NCI-H2227 (cell line): Measurements from ENCODE around the gene OR2C1.

Source experiments
- DNase-seq: peaks from one replicate; lab custom pipeline; 2025; ENCODE audit not compliant: unreplicated experiment; lab: John Stamatoyannopoulos, UW

The OR2C1 gene

DNA sequence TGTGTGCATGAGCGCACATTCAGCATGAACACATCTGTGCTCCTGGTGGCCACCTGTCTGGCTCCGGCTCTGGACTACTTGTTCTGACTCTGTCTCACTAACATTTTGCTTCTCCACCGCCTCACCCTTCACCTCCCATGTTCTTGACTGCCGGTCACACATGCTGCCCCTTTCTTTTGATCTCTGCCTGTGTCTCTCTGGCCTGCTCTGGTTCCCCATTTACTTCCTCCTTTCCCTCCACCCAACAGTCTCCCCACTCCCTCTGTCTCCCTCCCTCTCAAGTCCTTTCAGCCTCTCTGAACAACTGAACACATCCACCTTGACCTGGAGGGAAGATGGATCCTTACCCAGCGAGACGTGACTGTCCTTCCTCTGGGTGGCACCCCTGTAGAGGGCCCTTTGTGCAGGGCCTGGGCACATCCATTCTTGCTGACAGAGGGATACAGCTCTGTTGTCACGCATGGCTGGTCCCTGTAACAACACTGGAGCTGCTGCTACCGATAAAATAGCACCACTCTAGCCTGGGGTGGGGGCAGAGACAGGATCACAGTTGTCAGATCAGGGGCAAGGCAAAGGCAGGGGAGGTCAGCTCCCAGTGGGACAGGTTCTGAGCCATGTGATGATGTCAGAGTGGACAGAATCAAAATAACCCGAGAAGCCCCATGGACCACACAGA, 34.1 kb downstream of the OR2C1 start:
- DNase-seq = no peak

DNA sequence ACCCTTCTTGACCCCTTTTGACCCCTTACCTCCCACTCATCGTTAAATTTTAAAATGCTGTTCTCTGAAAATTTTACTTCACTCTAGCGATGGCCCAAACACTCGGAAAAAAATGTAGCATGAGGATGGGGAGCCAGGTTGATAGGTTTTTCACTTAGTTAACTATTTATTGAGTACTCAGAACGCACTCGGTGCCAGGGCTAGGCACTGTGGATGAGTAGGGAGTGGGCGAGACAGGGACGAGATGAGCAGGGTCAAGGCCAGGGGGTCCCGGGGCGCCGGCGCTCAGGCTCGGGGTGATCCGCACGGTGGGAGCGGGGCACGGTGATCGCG, 44.7 kb downstream of the OR2C1 start:
- no peak for DNase-seq

DNA sequence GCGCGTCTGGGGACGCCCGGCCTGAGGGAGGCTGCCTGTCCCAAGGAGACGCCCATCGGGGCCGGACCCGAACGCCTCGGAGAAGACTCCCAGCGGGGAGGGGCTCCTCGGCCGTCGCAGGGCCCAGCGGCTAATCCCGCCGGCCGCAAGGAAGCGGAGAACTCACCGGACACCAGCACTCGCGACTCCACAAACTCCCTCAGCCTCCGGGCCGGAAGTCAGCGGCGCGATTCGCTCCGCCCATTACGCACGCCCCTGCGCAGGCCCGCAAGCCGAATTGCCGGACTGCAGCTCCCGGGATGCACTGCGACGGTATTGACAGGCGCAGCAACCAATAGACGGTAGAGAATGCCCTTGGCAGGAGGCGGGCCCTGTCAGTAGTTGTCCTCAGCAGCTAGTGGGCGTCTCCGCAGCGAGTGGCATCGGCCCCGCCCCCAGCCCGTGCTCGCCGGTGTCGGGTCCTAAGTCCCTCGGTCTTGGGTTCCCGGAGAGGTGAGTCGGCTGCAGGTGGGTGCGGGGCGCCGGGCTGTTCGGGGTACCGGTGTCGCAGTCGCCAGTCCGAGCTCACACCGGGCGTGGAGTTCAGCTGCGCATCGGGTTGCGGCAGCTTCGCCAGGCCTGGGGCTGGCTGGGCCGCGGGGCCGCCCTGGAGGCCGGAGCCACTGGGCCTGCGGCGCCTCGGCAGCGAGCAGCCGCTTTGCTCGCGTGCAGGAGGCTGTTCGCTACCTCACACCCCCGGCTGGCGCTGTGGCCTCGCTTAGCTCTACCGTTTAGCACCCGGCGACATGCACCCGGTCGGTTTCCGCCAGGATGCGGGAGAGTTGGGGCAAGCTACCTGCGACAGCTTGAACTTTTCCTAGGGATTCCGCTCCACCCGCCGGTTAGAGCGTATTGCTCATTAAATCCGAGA, 45.3 kb downstream of the OR2C1 start, which contains the start of the genes ZNF174 and ZSCAN32:
ZNF174 (plus strand) TSS at position 437 of the 910 bp plus-strand sequence. CDS start 790 bp downstream, outside the sequence.
ZSCAN32 (minus strand) TSS at position 226 of the 910 bp plus-strand sequence. CDS start 3,447 bp downstream, outside the sequence.
- peak; percentile 99 for DNase-seq

DNA sequence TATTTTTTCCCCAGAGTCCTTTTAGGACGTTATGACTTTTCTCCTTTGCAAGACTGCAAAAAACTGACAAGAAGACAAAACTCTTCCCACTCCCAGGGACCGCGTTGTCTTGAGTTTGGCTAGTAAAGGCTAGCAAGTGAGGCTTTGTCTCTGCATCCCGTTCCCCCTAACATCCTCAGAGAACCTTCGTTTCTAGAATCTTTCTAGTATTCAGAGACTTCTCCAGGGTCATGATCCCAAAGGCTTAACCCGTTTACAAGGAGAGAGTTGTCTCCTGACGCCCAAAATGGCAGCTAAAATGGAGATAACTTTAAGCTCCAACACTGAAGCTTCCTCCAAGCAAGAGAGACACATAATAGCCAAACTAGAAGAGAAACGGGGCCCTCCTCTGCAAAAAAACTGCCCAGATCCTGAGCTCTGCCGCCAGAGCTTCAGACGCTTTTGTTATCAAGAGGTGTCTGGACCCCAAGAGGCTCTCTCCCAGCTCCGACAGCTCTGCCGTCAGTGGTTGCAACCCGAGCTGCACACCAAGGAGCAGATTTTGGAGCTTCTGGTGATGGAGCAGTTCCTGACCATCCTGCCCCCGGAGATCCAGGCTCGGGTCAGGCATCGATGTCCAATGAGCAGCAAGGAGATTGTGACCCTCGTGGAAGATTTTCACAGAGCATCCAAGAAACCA, 46.2 kb downstream of the OR2C1 start:
- peak; percentile 41 for DNase-seq
